HG03520 (cell line): ENCODE data around the gene DDX3X.
"Not testable (repeated sequence)": the region's sequence is repeated elsewhere in the genome, so short reads cannot be mapped to it uniquely, and the experiment has no call there.

Experiments
- ATAC-seq: cut with Tn5 transposase; IDR thresholded peaks from one replicate; pipeline ENCODE4 v1.9.1; 2021; ENCODE audit warnings: mild to moderate bottlenecking, moderate library complexity; ENCODE audit not compliant: unreplicated experiment

Gene DDX3X

GRCh38 chrX:41369152-41369551 is 35.2 kb downstream of the DDX3X start:
- ATAC-seq = no peak

- ATAC-seq = not testable (repeated sequence)
These were observed 37.6 kb downstream of the DDX3X start for GRCh38 chrX:41371575-41371974.

- ATAC-seq = no peak
These were observed 40.1 kb downstream of the DDX3X start for GRCh38 chrX:41373989-41374606.

GRCh38 chrX:41377624-41378023 is 43.7 kb downstream of the DDX3X start:
- no peak for ATAC-seq

GRCh38 chrX:41381685-41382084 is 47.7 kb downstream of the DDX3X start:
- no peak for ATAC-seq

- ATAC-seq = no peak
These were observed 49.0 kb downstream of the DDX3X start for GRCh38 chrX:41382714-41383645.

- no peak for ATAC-seq
These were observed 50.2 kb downstream of the DDX3X start for GRCh38 chrX:41384051-41384705.

GRCh38 chrX:41386222-41386990 is 52.4 kb downstream of the DDX3X start:
- ATAC-seq = no peak

- ATAC-seq = no peak
These were observed 54.6 kb downstream of the DDX3X start for GRCh38 chrX:41388543-41388942.

GRCh38 chrX:41389311-41389888 is 55.4 kb downstream of the DDX3X start:
- ATAC-seq = no peak

- ATAC-seq = not testable (repeated sequence)
These were observed 56.6 kb downstream of the DDX3X start for GRCh38 chrX:41390576-41390975.

- no peak for ATAC-seq
These were observed 57.6 kb downstream of the DDX3X start for GRCh38 chrX:41391606-41392005.

- no peak for ATAC-seq
These were observed 60.3 kb downstream of the DDX3X start for GRCh38 chrX:41394293-41394692.

GRCh38 chrX:41397219-41397618 is 63.3 kb downstream of the DDX3X start:
- ATAC-seq = no peak

GRCh38 chrX:41397768-41398167 is 63.8 kb downstream of the DDX3X start:
- ATAC-seq = no peak

- ATAC-seq = not testable (repeated sequence)
These were observed 68.6 kb downstream of the DDX3X start for GRCh38 chrX:41402556-41402955.

GRCh38 chrX:41405551-41405950 is 71.6 kb downstream of the DDX3X start:
- ATAC-seq = no peak

GRCh38 chrX:41406201-41406600 is 72.2 kb downstream of the DDX3X start:
- ATAC-seq = no peak

- ATAC-seq = no peak
These were observed 73.9 kb downstream of the DDX3X start for GRCh38 chrX:41407816-41408215.

GRCh38 chrX:41408576-41408975 is 74.6 kb downstream of the DDX3X start:
- ATAC-seq = no peak

GRCh38 chrX:41409006-41409405 is 75.0 kb downstream of the DDX3X start:
- no peak for ATAC-seq
